A549 (cell line): ENCODE measurements around the gene AFF2. TPM values are rescaled to one million over a fixed set of nuclear protein-coding genes. Genes with fewer than 3 reads are reported as not detected.

ENCODE experiments used
- ATAC-seq, 2 experiments: fragments of 200-7000 bp in 1 of 2; fragments of >200 bp in 1 of 2; cut with Nextera tagmentation in 1 of 2; cut with Tn5 transposase in 1 of 2; 3 replicates each; pipeline versions ENCODE4 v1.8.0 to v1.9.1; 2018 to 2020; ENCODE audit warnings: mild to moderate bottlenecking in 1 of 2, moderate library complexity in 1 of 2
- CTCF ChIA-PET: fragments of 300-600 bp; sonication (Branson Sonifier 250); formaldehyde crosslinking; extraction: SDS; loops from one replicate; lab custom pipeline; 2021; ENCODE audit warnings: antibody characterized with exemption, inconsistent platforms; lab: Yijun Ruan, JAX
- POLR2A ChIA-PET: fragments of 350-600 bp; formaldehyde crosslinking; extraction: SDS; loops from one replicate; lab custom pipeline; 2021; ENCODE audit warnings: antibody characterized with exemption, inconsistent platforms; lab: Yijun Ruan, JAX
- DNase-seq, 2 experiments: peaks; one replicate each; pipeline versions ENCODE4 v3.0.0 to v3.0.0-alpha.2; 2011 to 2016; ENCODE audit warnings: low read depth in 1 of 2, low spot score in 1 of 2
- FAIRE-seq: peaks from 2 replicates; lab custom pipeline; 2011; peaks lifted over from hg19 to GRCh38; lab: Jason Lieb, UNC
- H3K27ac ChIP-seq, 2 experiments: fragments of >200 bp; sonication (Bioruptor Twin); formaldehyde crosslinking; 3 replicates each; pipeline ENCODE4 v1.5.1; 2016 to 2017
- H3K4me1 ChIP-seq: fragments of >200 bp; sonication (Bioruptor Twin); formaldehyde crosslinking; 3 replicates; pipeline ENCODE4 v1.6.1; 2016
- H3K4me2 ChIP-seq: fragments of >200 bp; sonication (Bioruptor Twin); formaldehyde crosslinking; 3 replicates; pipeline ENCODE4 v1.6.1; 2016
- H3K4me3 ChIP-seq: fragments of >200 bp; sonication (Bioruptor Twin); formaldehyde crosslinking; 3 replicates; pipeline ENCODE4 v1.5.1; 2016
- H3K9me3 ChIP-seq: fragments of >200 bp; sonication (Bioruptor Twin); formaldehyde crosslinking; 3 replicates; pipeline ENCODE4 v1.6.1; 2016
- ATOH8 ChIP-seq: fragments of 250-450 bp; sonication (Bioruptor Pico); IDR thresholded peaks from 2 replicates; pipeline ENCODE4 v1.5.0; 2020; ENCODE audit warnings: low read depth, mild to moderate bottlenecking, moderate library complexity
- BHLHE40 ChIP-seq: IDR thresholded peaks from 2 replicates; pipeline ENCODE4 v1.6.1; 2012; ENCODE audit warnings: low read depth, low read length, inconsistent platforms
- CEBPB ChIP-seq, 2 experiments: fragments of >200 bp in 1 of 2; sonication (Bioruptor Twin) in 1 of 2; formaldehyde crosslinking in 1 of 2; IDR thresholded peaks; 2 replicates each; pipeline ENCODE4 v1.6.1; 2012 to 2016
- CHD4 ChIP-seq: fragments of 200-600 bp; sonication (generic); IDR thresholded peaks from 2 replicates; pipeline ENCODE4 v1.6.1; 2016; ENCODE audit warnings: antibody characterized with exemption, mild to moderate bottlenecking, borderline replicate concordance
- EHF ChIP-seq: fragments of 250-450 bp; sonication (Bioruptor Pico); IDR thresholded peaks from 2 replicates; pipeline ENCODE4 v1.5.0; 2020; ENCODE audit warnings: mild to moderate bottlenecking
- ELK1 ChIP-seq: fragments of 150-350 bp; IDR thresholded peaks from 2 replicates; pipeline ENCODE4 v1.6.1; 2014; ENCODE audit warnings: low read depth, mild to moderate bottlenecking, low read length
- GATA3 ChIP-seq: IDR thresholded peaks from 2 replicates; pipeline ENCODE4 v1.6.1; 2012; ENCODE audit warnings: borderline replicate concordance
- HES2 ChIP-seq: fragments of >200 bp; sonication (Bioruptor Twin); formaldehyde crosslinking; IDR thresholded peaks from 2 replicates; pipeline ENCODE4 v1.6.1; 2016
- HEYL ChIP-seq: fragments of 250-450 bp; sonication (Bioruptor Pico); IDR thresholded peaks from 2 replicates; pipeline ENCODE4 v1.8.0; 2021; ENCODE audit warnings: mild to moderate bottlenecking, moderate library complexity
- HOXA7 ChIP-seq: fragments of 250-450 bp; sonication (Bioruptor Pico); IDR thresholded peaks from 2 replicates; pipeline ENCODE4 v1.5.0; 2020; ENCODE audit warnings: mild to moderate bottlenecking, moderate library complexity
- JUNB ChIP-seq: fragments of >200 bp; sonication (Bioruptor Twin); formaldehyde crosslinking; IDR thresholded peaks from 2 replicates; pipeline ENCODE4 v1.6.1; 2016
- KDM1A ChIP-seq: fragments of 200-600 bp; sonication (generic); IDR thresholded peaks from 2 replicates; pipeline ENCODE4 v1.6.1; 2016; ENCODE audit warnings: low read depth, mild to moderate bottlenecking
- MAFK ChIP-seq: fragments of 450-650 bp; IDR thresholded peaks from 2 replicates; pipeline ENCODE4 v1.6.1; 2014; ENCODE audit not compliant: partially characterized antibody
- MAX ChIP-seq: IDR thresholded peaks from 2 replicates; pipeline ENCODE4 v1.6.1; 2012
- MAZ ChIP-seq: fragments of 150-350 bp; IDR thresholded peaks from 2 replicates; pipeline ENCODE4 v1.6.1; 2014; ENCODE audit warnings: antibody characterized with exemption, low read depth, low read length, borderline replicate concordance
- PBX3 ChIP-seq: IDR thresholded peaks from 2 replicates; pipeline ENCODE4 v1.6.1; 2012
- RARB ChIP-seq: fragments of 250-450 bp; sonication (Bioruptor Pico); IDR thresholded peaks from 2 replicates; pipeline ENCODE4 v1.8.0; 2021; ENCODE audit warnings: mild to moderate bottlenecking, moderate library complexity
- RCOR1 ChIP-seq: fragments of 150-350 bp; IDR thresholded peaks from 2 replicates; pipeline ENCODE4 v1.6.1; 2014; ENCODE audit warnings: antibody characterized with exemption, low read length, low read depth
- REST ChIP-seq: fragments of 200-600 bp; sonication (generic); IDR thresholded peaks from 2 replicates; pipeline ENCODE4 v1.6.1; 2016; ENCODE audit warnings: antibody characterized with exemption, mild to moderate bottlenecking, moderate library complexity
- RFX5 ChIP-seq: fragments of 450-650 bp; IDR thresholded peaks from 2 replicates; pipeline ENCODE4 v1.7.1; 2014; ENCODE audit warnings: antibody characterized with exemption, mild to moderate bottlenecking, moderate library complexity
- SREBF2 ChIP-seq: fragments of 450-650 bp; IDR thresholded peaks from 2 replicates; pipeline ENCODE4 v1.6.1; 2014; ENCODE audit warnings: mild to moderate bottlenecking, moderate library complexity
- ZC3H11A ChIP-seq: fragments of 450-650 bp; IDR thresholded peaks from 2 replicates; pipeline ENCODE4 v1.6.1; 2014; ENCODE audit warnings: antibody characterized with exemption, mild to moderate bottlenecking
- WGBS: methylation state at CpG from one replicate; pipeline ENCODE4 v1.1.6; 2017; ENCODE audit errors: missing lambda C conversion rate; 5-methylcytosine and 5-hydroxymethylcytosine counted together
- polyA plus RNA-seq, 4 experiments: library from polyadenylated mRNA; depleted of rRNA in 3 of 4; stranded (reverse); fragments of >200 nt; fragmentation: RNase III in 1 of 4; extraction: RNeasy Plus Mini Kit Qiagen cat#74134 plus additional on column Dnase treatment in 1 of 4; gene quantifications; 2 replicates in 3 of 4; 3 replicates in 1 of 4; pipeline ENCODE4 v1.2.3, GENCODE V29; 2011 to 2017

The AFF2 gene
- polyA plus RNA-seq, 2 of the 4 experiments (the other 2 are of a cell fraction) = 0.04 TPM; not detected in 1

- TF ChIP-seq REST = no peak
These were observed 458.5 kb downstream of the AFF2 start (continued) for GRCh38 chrX:148958901-148959300.

GRCh38 chrX:148960060-148960459 is 459.6 kb downstream of the AFF2 start:
- H3K9me3 ChIP-seq = no peaks in the 10 kb centered on the region
- TF ChIP-seq RFX5 = no peak
- TF ChIP-seq RCOR1 = no peak
- no peak for TF ChIP-seq CHD4
- H3K4me1 ChIP-seq = no peaks in the 10 kb centered on the region
- ChIA-PET POLR2A (no interaction called here), CTCF (no interaction called here)
- no peak overlapping the region for H3K27ac ChIP-seq
- H3K4me3 ChIP-seq = no peak overlapping the region
- no peak overlapping the region for H3K4me2 ChIP-seq
- WGBS = 10% methylated on average over 1 of the region's 1 CpG
- ATAC-seq (no peak), DNase-seq (no peak), FAIRE-seq (no peak)

GRCh38 chrX:148961985-148962384 is 461.6 kb downstream of the AFF2 start:
- TF ChIP-seq GATA3 (no peak), SREBF2 (no peak), MAZ (no peak), MAFK (no peak), BHLHE40 (no peak), ATOH8 (CRISPR knock-in tag) (no peak), RARB (CRISPR knock-in tag) (no peak), CEBPB (IDR thresholded peaks at IDR 0.05) (no peak), KDM1A (no peak), HEYL (CRISPR knock-in tag) (no peak)
- Histone ChIP-seq H3K4me1 (no peaks in the 10 kb centered on the region), H3K4me2 (no peak overlapping the region), H3K9me3 (no peaks in the 10 kb centered on the region), H3K27ac (no peak overlapping the region), H3K4me3 (no peak overlapping the region)
- peak; percentile 72 for FAIRE-seq
- 40% methylated on average over 4 of the region's 4 CpGs for WGBS
- ATAC-seq = no peak
- CTCF ChIA-PET = no interaction called here
- POLR2A ChIA-PET = no interaction called here
- no peak for DNase-seq

- no peaks in the 10 kb centered on the region for H3K9me3 ChIP-seq
- ATAC-seq (no peak), FAIRE-seq (peak; percentile 74), DNase-seq (no peak)
- no peak overlapping the region for H3K4me3 ChIP-seq
- H3K4me2 ChIP-seq = no peak overlapping the region
- H3K4me1 ChIP-seq = no peaks in the 10 kb centered on the region
- 10% methylated on average over 8 of the region's 8 CpGs for WGBS
- H3K27ac ChIP-seq = no peak overlapping the region
- CTCF ChIA-PET = no interaction called here
- POLR2A ChIA-PET = no interaction called here
- TF ChIP-seq PBX3 = no peak
- no peak for TF ChIP-seq HEYL (CRISPR knock-in tag)
- TF ChIP-seq MAX = no peak
- no peak for TF ChIP-seq HOXA7 (CRISPR knock-in tag)
- TF ChIP-seq ZC3H11A = no peak
- no peak for TF ChIP-seq JUNB
- TF ChIP-seq ELK1 = no peak
- no peak for TF ChIP-seq EHF
- no peak for TF ChIP-seq RARB (CRISPR knock-in tag)
- no peak for TF ChIP-seq HES2
These were observed 476.4 kb downstream of the AFF2 start for GRCh38 chrX:148976571-148977400.
